Measurements from ENCODE around the gene DDHD1. TPM values are rescaled to one million over a fixed set of nuclear protein-coding genes. Genes with fewer than 3 reads are reported as not detected.
"Not testable (repeated sequence)": the region's sequence is repeated elsewhere in the genome, so short reads cannot be mapped to it uniquely, and the experiment has no call there.

The DDHD1 gene
- total RNA-seq = 3.3 TPM

DNA sequence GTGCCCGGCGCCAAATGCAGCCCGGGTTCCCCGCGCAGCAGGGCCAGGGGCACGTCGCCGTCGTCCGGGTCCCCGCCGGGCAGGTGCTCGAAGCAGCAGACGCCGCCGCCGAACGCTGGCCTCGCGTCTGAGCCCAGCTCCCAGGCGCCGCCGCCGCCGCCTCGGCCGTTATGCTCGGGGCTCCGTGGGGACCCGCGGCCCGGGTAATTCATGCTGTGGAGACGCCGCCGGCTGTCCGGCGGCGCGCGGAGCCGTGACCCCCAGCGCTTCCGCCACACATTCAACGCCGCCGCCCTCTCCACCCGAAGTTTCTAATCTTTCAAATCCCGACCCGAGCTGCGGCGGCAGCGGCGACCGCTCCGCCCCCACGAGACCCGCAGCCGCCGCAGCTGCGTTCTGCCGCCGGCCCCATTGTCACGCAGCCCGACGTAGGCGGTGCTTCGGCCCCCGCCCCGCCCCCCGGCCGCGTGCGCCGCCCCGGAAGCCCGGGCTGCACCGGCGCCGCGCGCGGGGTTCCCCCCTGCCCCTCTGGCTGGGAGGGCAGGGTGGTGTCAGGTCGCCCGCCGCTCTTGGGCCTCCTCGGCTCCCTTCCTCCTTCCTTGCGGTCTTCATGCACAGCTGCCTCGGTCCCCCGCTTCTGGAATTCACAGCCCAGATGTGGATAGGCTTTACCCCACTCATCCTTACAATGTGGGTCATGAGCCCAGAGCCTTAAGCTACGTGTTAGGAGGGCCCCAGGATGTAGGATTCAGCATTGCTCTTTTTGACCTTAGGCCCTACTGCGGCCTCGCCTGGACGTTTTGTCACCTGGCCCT, at the start of gene DDHD1:
DDHD1 (minus strand) TSS at position 437 of the 815 bp plus-strand sequence; CDS start at position 212, 225 bp downstream.
- DNase-seq (ENCODE audit: low spot score) = peak; percentile 80
- ATAC-seq = peak; percentile 93

DNA sequence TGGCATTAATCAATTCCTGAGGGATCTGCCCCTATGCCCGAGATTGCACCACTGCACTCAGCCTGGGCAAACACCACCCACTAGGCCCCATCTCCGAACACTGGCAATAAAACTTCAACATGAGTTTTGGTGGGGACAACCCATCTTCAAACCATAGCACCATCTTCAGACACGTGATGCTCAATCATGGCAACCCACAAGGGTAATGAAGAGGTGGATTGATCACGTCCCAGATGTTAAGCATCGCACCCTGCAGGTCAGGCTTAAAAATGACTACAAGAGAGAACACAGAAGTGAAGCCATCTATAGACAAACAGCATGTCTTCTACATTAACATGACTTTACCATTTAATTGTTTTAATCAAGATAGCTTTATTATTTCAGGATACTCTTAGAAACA, 42.8 kb upstream of the DDHD1 start:
- ATAC-seq = no peak
- DNase-seq (ENCODE audit: low spot score) = no peak

DNA sequence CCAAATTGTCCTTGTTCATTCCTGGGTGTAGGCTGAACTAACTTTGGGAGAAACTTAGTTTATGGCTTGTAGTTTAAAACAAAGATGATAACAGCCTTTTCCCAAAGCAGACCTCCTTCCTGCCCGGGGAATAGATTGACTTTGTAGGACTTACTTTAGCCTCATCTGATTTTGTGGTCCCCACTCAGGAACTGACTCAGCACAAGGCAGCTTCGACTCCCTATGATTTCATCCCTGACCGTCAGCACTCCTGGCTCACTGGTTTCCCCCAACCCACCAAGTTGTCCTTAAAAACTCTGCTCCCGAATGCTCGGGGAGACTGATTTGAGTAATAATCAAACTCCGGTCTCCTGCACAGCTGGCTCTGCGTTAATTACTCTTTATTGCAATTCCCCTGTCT, 40.1 kb upstream of the DDHD1 start:
- ATAC-seq (no peak), DNase-seq (ENCODE audit: low spot score) (no peak)

DNA sequence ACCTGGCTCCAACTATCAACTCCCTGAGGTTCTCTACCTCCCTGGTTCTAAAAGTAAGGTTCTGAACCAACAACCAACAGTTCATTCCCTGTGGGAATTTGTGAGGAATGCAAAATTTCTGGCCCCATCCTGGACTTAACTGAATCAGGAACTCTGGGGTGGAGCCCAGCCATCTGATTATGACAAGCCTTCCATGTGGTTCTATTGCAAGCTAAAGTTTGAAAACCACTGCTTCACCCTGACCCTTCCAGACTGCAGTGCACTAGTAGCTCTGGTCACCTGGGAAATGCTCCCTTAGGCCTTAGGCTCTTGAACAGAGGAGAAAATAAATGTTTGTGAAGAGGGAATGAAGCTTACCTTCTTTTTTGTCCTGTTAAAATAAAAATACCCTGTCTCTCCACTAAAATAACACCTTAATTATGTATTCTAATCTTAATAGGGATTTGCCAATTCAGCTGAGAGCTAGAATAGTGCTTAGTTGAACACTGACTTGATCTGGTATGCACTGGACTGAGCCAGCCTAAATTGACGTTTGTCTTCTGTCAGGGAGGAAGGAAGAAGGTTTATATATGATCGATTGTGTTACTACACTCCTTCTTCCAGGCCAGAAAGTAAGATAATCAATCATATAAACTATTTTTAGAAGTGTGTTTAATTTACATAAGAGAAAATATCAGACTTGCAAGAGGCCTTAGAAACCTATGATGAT, 39.1 kb upstream of the DDHD1 start:
- DNase-seq (ENCODE audit: low spot score) (no peak), ATAC-seq (no peak)

DNA sequence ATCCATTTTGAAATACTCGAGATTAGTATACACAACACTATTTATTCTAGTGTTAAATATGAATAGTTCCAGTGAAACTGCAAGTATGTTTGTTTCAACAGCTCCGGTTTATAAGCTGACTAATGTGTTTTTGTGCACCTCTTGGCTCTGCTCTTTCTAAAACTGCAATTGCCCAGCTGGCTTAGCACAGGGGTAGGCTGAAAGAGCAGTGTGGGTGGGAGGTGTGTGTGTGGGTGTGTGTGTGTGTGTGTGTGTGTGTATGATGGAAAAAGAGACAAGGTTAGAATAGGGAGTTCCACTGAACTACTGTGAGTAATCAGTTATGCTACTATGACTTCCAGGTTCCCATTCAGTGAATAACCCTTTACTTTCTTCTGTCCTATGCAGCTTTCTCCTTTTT, 37.8 kb upstream of the DDHD1 start:
- DNase-seq (ENCODE audit: low spot score) (no peak), ATAC-seq (no peak)

DNA sequence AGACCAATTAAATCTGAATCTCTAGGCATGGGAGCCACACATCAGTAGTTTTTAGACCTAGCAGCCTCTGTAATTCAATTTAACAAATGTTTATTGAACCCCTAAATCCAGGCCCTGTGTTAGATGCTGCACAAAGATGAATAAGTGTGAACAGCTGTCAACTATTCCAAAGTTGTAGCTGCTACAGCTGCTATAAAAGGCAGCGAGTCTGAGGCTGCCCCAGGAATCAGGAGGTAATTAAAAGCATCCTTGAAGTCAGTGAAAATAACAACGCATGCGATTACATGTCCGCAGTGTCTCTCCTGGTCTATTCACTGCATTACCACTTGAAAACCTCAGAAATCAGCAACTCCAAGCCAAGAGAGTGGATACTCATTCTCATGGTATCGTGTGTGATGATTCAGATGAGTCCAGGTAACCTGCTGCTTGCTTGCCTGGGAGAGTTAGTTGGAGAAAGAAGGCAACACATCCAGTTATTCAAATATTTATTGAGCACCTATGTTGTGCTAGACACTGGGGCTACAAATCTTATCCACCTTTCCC, 34.9 kb upstream of the DDHD1 start:
- ATAC-seq (no peak), DNase-seq (ENCODE audit: low spot score) (no peak)

DNA sequence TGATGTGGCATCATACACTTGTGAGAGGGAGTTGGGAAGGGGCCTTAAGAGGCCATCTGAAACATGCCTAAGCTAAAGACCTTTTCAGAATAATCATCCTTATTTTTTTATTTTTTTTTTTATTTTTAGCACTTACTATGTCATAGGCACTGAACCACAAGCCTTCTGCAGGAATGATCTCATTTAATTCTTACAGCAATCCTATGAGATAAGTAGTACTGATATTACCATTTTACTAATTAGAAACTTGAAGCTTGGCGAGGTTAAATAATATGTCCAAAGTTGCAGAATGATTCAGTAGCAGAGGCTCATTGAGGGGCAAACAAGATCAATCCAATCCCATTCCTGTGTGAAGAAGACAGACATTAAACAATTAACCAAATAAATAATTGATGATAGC, 33.4 kb upstream of the DDHD1 start:
- ATAC-seq = no peak
- no peak for DNase-seq (ENCODE audit: low spot score)

DNA sequence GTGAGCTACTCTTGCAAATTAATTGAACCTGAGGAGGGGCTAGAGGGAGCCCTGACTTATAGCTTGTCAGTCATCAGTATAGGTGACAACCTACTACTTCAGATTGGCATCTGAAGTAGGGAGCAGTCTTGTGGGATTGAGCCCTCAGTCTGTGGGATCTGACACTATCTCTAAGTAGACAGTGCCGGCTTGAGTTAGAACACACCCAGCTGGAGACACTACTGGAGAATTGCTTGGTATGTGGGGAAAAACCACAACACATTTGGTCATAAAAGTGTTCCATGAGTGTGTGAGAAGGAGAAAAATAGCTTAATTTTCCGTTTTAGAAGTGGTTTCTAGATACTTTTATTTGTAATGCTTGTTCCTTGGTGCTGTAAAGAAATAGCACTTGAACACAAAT, 30.5 kb upstream of the DDHD1 start:
- DNase-seq (ENCODE audit: low spot score) = no peak

DNA sequence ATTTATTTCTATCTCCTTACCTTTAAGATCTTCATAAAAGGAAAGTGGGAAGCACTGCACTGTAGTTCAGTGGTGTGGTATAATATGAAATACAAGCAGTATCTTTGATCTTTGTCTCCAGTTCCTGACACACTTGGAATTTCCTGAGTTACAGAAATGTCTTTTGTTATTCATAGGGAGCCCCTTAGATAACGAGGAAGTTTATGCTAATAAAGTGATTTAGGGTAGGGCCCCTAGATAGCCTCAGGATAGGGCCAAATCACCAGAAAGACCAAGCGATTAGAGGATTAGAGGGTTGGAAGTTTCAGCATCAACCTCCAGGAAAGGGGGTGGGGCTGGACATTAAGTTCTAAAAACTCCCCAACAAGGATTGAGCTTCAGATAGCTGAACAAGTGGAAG, 29.9 kb upstream of the DDHD1 start:
- ATAC-seq (no peak), DNase-seq (ENCODE audit: low spot score) (no peak)

More for the DNA sequence above, 30.5 kb upstream of the DDHD1 start:
- ATAC-seq = no peak

DNA sequence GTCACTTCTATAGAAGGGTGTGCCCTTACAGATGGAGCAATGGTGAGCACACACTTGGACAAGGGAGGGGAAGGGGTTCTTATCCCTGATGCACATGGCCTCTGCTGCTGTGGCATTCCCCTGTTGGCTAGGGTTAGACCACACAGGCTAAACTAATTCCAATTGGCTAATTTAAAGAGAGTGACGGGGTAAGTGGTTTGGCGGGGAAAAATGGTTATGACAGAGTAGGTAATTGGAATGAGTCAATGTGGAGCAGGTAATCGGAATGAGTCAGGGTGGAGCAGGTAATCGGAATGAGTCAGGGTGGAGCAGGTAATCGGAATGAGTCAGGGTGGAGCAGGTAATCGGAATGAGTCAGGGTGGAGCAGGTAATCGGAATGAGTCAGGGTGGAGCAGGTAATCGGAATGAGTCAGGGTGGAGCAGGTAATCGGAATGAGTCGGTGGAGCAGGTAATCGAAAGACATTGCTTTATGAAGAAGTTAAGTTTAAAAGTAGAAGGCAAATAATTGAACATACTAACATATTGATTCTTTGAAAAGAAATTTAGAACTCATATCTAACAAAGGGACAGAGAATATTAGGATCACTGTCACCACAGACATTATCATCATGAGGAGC, 28.4 kb upstream of the DDHD1 start:
- not testable (repeated sequence) for ATAC-seq; DNase-seq (ENCODE audit: low spot score)

DNA sequence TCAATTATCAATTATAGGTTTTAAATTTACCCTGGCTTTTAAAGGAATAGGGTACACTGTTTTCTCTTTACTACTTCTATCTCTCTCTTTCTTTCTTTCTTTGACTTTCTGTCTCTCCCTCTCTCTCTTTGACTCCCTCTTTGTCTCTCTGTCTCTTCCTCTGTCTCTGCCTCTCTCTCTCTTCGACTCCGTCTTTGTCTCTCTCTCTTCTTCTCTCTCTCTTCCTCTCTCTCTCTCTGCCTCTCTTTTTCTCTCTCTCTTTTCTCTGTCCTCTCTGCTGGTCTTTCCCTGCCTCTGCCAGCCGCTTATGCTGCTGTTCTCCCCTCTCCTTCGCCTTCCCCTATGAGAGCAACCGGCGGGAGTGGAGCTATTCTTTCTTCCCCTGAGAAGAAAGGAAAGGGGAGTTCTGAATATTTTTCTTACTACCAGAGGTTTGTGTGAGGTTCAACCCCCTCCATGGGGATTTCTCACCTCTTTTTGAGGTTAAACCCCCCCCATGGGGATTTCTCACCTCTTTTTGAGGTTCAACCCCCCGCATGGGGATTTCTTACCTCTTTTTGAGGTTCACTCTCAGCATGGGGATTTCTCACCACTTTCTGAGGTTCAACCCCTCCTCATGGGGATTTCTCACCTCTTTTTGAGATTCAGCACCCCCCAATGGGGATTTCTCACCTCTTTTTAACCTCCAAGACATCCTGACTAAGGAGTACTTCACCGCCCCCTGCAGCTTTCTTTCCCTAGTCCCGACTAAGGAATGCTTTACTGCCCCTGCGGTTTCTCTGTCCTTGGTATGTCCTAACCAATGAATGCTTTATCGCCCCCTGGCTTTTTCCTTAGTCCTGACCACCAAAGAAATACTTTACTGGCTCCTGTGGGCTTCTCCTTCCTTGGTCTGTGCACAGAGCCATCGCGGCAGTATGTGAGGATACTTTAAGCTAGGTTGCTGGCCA, 27.4 kb upstream of the DDHD1 start:
- no peak for DNase-seq (ENCODE audit: low spot score)

DNA sequence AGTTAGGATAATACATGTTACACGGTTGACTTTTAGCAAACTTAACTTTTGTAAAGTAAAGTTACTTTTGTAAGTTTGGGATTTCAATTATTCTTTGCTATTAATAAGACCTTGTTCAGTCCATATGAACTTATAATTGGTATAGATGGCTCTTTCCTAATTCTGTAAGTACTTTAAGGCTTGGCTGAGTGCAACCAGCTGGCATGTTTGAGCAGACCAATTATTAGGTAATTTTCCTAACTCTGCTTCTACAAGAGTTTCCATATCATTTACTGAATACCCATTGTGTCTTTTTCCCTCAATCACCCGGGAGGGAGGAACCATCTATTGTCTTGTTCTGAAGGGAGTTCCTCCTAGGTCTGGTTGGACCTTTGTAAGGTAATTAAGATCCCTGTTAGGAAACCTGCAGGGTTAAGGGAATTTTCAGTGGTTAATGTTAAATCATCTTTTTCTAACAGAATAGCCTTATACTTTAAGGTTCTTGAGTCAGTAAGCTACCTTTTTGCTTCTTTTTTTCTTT, 26.4 kb upstream of the DDHD1 start:
- ATAC-seq; DNase-seq (ENCODE audit: low spot score): not testable (repeated sequence)

More for the DNA sequence above, 27.4 kb upstream of the DDHD1 start:
- ATAC-seq = no peak

DNA sequence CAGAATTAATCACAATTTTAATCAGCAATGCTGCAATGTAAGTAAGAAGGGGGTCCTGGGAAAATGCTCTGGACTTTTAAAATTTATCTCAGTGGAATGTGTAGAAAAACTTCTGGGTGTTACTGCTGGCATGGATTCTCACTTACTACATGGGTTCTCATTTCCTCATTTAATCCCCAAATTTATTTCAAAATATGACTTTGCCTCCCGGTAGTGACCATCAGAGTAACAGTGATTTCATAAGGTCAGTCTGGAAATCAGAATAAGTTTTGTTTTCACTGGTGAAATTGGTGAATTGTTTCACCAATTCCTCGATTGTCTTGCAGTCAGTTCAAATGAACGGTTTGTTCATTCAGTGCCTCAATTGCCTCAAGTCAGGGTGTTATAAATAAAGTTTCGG, 22.3 kb upstream of the DDHD1 start:
- no peak for DNase-seq (ENCODE audit: low spot score)

DNA sequence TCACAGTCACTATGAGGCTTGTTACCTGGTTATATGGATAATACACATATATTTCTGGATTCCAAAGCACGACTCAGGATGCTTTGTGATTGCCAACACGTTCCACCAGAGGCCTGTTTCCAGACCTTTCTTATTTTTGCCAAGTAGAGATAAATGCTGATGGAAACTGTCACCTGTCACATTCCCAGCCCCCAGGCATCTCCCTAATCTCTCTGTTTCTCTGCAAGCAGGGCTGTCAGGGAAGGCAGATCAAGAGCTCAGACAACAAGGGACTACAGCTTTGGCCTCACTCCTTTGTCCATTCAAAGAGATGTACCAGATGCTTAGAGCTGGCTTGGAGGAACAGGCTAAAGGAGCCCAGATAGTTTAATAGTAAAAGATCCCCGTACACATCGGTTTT, 21.8 kb upstream of the DDHD1 start:
- DNase-seq (ENCODE audit: low spot score) (no peak), ATAC-seq (no peak)

More for the DNA sequence above, 22.3 kb upstream of the DDHD1 start:
- ATAC-seq = no peak

DNA sequence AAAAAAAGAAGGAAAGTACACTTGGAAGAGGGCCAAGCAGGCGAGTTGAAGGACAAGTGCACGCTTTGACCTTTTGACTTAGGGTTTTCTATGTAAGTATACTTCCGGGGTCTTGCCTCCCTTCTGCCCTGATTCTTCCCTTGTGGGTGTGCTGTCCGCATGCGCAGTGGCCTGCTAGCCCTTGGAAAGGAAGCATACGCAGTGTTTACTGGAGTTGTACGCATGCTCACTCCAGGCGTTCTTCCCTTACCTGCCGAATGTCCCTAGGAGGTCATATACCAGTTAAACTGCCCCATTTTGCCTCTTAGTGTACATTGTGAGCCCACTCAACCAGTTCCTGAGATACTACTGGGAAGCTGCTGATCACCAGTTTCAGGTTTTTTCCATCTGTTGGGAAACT, 15.7 kb upstream of the DDHD1 start:
- DNase-seq (ENCODE audit: low spot score) (no peak), ATAC-seq (no peak)

DNA sequence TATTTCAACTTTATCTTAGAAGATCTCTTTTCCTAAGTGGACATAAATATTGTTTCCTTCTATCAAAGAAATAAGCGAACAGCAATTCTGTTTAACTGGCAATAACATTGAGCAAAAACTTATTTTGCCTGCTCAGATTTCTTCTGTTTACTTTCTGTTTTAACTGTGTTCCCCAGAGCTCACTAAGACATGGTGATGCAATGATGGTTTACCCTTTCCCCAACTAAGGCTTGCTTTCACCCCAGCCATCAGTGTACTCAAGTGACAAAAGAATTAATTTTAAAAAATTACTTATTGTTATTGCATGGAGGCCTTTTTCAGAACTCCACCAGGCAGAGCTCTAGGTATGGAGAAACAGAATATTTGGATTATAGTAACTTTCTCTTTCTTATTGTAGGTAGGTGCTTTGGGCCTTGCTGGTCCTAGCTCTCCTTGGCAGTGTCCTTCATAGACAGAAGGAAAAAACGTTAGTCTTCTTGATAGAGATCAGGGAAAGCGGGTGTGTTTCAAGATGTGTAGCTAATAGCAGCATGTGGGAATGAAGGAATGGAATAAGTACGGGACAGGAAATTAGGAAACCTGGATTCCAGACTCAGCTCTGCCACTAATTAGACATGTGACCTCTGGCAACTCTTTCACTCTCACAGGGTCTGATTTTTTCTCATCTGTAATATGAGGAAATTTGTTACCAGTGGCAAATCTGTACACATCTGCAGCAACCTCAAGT, 14.6 kb upstream of the DDHD1 start:
- ATAC-seq (peak; percentile 43), DNase-seq (ENCODE audit: low spot score) (no peak)

DNA sequence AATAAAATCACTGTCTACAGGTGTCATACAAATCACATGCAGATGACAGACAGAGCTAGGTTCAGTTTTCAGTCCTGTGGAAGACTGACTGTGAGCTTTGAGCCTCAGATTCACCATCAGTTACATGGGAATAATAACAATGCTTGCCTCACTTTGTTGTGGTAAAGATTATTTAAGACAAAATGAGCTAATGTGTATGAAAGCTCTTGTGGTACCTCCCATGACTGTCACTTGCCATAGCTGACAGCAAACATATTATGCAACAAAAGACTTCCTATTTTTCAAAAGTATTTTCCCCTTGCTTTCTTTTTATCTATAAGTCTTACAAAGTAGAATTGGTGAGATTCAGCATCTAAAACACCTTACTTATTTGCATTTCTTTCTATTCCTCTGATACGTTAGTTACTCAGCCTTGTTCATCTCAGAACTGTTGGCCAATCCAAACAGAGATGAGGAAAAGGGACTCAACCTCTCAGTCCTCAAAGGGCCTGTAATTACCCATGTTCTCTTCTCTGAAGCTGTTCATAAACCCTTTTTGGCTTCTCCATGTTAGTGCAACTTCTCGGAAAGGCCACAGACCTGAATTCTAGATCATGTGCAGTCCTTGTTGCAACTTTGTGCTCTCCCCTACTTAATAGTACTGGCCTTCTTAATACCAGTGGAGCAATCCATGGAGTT, 8.8 kb upstream of the DDHD1 start:
- ATAC-seq (no peak), DNase-seq (ENCODE audit: low spot score) (no peak)

DNA sequence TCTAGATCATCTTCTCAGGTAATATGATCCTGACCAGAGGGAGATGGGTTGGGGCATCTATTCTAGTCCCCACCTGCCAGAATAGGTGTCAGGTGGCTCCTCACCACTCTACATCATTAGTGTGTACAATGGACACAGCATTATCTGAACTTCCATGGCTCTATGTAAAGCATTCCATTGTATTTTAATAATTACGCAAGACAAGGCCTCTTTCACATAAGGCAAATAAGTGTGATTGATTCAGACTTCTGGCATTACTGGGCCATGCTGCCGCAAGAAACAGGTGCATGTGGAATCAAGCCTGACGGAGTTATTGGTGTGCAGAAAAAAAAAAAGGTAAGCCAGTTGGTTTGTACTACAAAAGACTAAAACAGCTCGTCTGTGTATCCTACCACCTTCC, 3.1 kb upstream of the DDHD1 start:
- no peak for DNase-seq (ENCODE audit: low spot score)
- no peak for ATAC-seq

DNA sequence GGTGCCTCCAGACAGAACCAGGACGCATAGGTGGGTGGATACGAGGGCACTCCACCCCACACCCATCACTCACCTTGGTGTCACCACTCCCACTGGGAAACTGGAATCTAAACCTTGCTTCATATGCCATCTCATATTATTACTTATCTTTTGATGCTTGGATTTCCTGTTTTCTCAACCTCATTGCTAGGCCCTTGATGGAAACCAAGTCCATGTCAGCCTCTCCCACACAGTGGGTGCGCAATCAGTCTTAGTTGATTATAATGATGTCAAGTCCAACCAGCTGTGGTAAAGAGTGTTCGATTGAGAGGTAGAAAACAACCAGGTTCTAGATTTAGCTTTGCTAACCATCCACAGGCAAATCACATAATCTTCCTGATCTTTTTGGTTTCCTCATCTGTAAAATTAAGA, 584 bp upstream of the DDHD1 start:
- ATAC-seq = no peak

More for the DNA sequence above, 584 bp upstream of the DDHD1 start:
- no peak for DNase-seq (ENCODE audit: low spot score)
